Esophagus mucosa (tissue), 1 donor: Measurements from ENCODE around the gene TCF19. TPM values are rescaled to one million over a fixed set of nuclear protein-coding genes. Genes with fewer than 3 reads are reported as not detected.

Experiments
- ATAC-seq: fragments of 200-7000 bp; cut with Tn5 transposase; one replicate; pipeline ENCODE4 v1.9.1; 2020
- total RNA-seq: library from RNA; stranded (reverse); gene quantifications from one replicate; pipeline ENCODE4 v1.2.4, GENCODE V29; 2023
- donor health status: DM: yes; HTN: yes; CAD: no.

TCF19 gene
- total RNA-seq, 1 donor from 2014 or later, result 14.8 TPM

GRCh38 chr6:31210741-31211532 is 52.5 kb downstream of the TCF19 start:
- ATAC-seq, result no peak

Other genes with a start within 250 kb of the TCF19 start
- 26.3 TPM for gene VARS2, start 244.4 kb upstream of the TCF19 start, total RNA-seq
- gene SFTA2, start 226.4 kb upstream of the TCF19 start, total RNA-seq, result 9.0 TPM
- gene MUCL3, start 217.6 kb upstream of the TCF19 start, total RNA-seq, result 1.00 TPM
- 721 TPM for gene MUC21, start 174.9 kb upstream of the TCF19 start, total RNA-seq
- gene MUC22, start 148.1 kb upstream of the TCF19 start, total RNA-seq, result 0.88 TPM
- gene C6orf15, start 46.0 kb upstream of the TCF19 start, total RNA-seq, result not detected
- gene PSORS1C1, start 43.8 kb upstream of the TCF19 start, total RNA-seq, result 0.20 TPM
- 0.08 TPM for gene CDSN, start 38.1 kb upstream of the TCF19 start, total RNA-seq
- 0.40 TPM for gene PSORS1C2, start 19.5 kb upstream of the TCF19 start, total RNA-seq
- 11.1 TPM for gene CCHCR1, start 787 bp upstream of the TCF19 start, total RNA-seq
- gene POU5F1, start 12.1 kb downstream of the TCF19 start, total RNA-seq, result 0.40 TPM
- 202 TPM for gene HLA-C, start 113.5 kb downstream of the TCF19 start, total RNA-seq
- gene HLA-B, start 198.6 kb downstream of the TCF19 start, total RNA-seq, result 105 TPM
- 11.0 TPM for gene MICA, start 245.0 kb downstream of the TCF19 start, total RNA-seq